Liver (tissue), 3 donors: ENCODE data around the gene DIPK1B.

ENCODE experiments used
- CTCF ChIP-seq: fragments of 150-350 bp; IDR thresholded peaks from 2 replicates; pipeline ENCODE4 v1.5.1; 2017; ENCODE audit warnings: improper control_type of control experiment, low read depth, low read length; ENCODE audit not compliant: missing input control
- GABPA ChIP-seq, 2 donors: IDR thresholded peaks in 1 of 2; conservative IDR thresholded peaks in 1 of 2; 2 replicates each; pipeline ENCODE4 v1.6.1; 2016; ENCODE audit warnings: antibody characterized with exemption in 2 of 2, mild to moderate bottlenecking in 1 of 2, moderate library complexity in 1 of 2
- YY1 ChIP-seq: IDR thresholded peaks from 2 replicates; pipeline ENCODE4 v1.6.1; 2016; ENCODE audit warnings: antibody characterized with exemption, mild to moderate bottlenecking
- donor health status: healthy.
- donor health status: healthy.

- TF ChIP-seq CTCF (no peak), GABPA (IDR thresholded peaks at IDR 0.05 in 1 of 2, conservative IDR thresholded peaks at IDR 0.05 in 1 of 2) (no peak), YY1 (no peak)
Observed at GRCh38 chr9:136773386-136774044, 61.1 kb downstream of the DIPK1B start.
